Mucosa of stomach (tissue), 1 donor: Measurements from ENCODE around the gene GPC6.

Experiments
- H3K27me3 ChIP-seq: one replicate; pipeline ENCODE4 v1.7.0; 2013; ENCODE audit warnings: mild to moderate bottlenecking, low read length; ENCODE audit not compliant: control insufficient read depth, insufficient read depth
- H3K36me3 ChIP-seq: one replicate; pipeline ENCODE4 v1.7.0; 2013; ENCODE audit warnings: low read length; ENCODE audit not compliant: control insufficient read depth, insufficient read depth
- H3K4me1 ChIP-seq: one replicate; pipeline ENCODE4 v1.7.0; 2013; ENCODE audit warnings: mild to moderate bottlenecking, low read length; ENCODE audit not compliant: control insufficient read depth, insufficient read depth
- H3K4me3 ChIP-seq: one replicate; pipeline ENCODE4 v1.7.0; 2013; ENCODE audit warnings: low read length
- H3K9ac ChIP-seq: one replicate; pipeline ENCODE4 v1.7.0; 2013; ENCODE audit warnings: mild to moderate bottlenecking, low read length, moderate library complexity
- H3K9me3 ChIP-seq: one replicate; pipeline ENCODE4 v1.7.0; 2013; ENCODE audit warnings: mild to moderate bottlenecking, low read length, moderate library complexity; ENCODE audit not compliant: control insufficient read depth
- donor health status: Pancreatic carcinoma.

The GPC6 gene

DNA sequence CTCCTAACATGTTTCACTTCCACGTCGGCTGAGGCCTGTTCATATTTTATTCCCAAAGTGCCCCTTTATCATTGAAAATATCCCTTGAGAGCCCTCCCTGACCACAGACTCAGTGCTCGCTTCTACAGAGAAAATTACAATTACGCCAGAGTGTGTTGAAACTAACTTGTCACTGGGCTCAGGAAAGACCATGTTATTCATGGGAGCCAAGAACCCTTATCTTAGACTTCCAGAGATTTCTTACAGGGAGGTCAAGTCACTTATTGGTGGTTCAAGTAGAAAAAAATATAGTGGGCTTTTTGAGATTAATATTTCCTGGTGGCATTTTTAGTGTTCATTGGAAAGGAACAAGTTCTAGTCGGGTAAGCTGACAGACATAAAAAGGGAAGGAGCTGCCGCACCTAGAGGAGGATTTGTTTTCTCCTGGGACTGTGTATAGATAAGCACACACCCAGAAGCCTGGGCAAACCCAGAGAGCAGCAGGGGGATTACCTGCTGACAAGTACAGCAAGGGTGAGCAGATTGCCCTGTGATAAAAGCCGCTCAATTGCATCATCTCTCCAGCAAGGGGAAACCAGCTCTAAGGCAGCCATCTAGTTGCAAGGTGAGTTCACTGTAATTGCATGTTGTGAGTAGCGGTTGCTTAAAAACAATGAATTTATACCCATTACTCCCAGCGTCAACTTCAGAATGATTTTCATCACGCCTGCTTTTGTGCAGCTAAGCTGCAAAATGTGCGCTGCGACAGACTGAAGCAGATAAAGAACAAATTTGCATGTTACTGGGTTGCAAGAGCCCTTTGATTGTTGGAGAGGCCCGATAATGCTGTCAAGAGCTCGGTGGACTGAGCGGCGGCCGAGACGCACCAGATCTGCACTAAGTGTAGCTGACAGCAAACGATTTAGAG, 1206.7 kb downstream of the GPC6 start:
- Histone ChIP-seq H3K36me3 (no peaks in the 10 kb centered on the region), H3K9ac (no peak overlapping the region), H3K4me3 (no peak overlapping the region), H3K4me1 (peaks cover 11% of the 10 kb centered on the region), H3K9me3 (no peaks in the 10 kb centered on the region), H3K27me3 (no peaks in the 10 kb centered on the region)

DNA sequence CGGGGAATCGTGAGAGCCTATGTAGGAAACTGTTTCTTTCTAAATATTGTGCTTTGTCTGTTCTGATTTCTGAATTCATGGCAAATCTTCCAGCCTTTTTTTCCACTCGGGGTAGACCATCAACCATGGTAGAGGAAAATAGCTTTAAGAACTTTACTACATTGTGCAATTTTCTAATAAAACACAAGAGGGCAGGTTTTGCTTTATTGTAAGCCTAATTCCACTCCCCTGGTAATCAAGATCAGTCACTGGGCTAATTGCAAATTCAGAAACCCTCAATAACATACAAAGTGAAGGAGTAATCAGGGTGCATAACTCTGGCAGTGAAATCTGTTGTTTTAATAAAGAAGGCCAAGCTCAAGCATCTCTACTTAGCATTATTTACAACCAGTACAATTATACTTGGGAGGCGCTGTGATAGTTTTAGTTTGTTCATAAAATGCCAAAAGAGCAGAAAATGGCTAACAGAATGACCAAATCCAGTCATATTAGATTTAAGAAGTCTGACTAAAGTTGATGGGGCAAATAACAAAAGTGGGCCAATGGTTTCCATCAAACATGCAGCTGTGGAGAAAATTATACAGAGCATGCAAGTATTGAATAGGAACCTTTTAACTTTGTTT, 1209.1 kb downstream of the GPC6 start:
- H3K9me3 ChIP-seq: no peaks in the 10 kb centered on the region
- H3K36me3 ChIP-seq: no peaks in the 10 kb centered on the region
- no peaks in the 10 kb centered on the region for H3K27me3 ChIP-seq
- H3K4me3 ChIP-seq: no peak overlapping the region
- peaks cover 11% of the 10 kb centered on the region for H3K4me1 ChIP-seq
- H3K9ac ChIP-seq: no peak overlapping the region

DNA sequence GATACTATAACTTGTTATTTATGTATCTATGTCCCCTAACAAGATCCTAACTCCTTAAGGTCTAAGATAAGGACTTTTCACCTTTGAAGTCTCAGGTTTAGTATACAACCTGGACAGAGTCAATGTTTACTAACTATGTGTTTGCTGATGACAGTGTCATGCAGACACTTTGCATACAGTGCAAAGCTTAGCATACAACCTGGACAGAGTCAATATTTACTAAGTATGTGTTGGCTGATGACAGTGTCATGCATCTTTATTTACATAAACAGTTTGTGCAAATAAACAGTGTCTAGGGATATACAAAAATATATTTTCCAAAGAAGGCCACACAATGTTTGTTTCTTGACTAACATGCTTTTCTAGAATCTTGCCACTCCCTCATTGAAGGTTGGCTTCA, 1218.2 kb downstream of the GPC6 start:
- Histone ChIP-seq H3K36me3 (no peaks in the 10 kb centered on the region), H3K9ac (no peak overlapping the region), H3K9me3 (no peaks in the 10 kb centered on the region), H3K4me3 (no peak overlapping the region), H3K27me3 (no peaks in the 10 kb centered on the region), H3K4me1 (no peaks in the 10 kb centered on the region)

DNA sequence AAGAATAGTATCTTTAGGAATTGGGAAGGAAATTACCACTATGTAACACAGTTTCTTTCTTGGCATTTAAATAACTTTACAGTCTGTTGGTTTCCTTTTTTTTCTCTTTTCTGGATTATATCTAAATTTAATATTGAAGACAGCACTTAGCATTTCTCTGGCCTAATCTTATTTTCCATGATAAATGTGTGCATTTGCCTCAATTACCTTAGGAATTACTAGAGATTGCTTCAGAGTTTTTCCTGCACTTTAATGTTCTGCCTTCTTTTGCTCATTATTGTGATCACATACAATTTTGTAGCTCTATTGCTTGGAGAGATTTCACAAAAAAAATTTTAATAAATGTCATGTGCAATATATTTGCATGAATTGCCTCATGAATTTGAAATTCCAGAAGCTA, 1227.7 kb downstream of the GPC6 start:
- Histone ChIP-seq H3K4me3 (no peak overlapping the region), H3K9ac (no peak overlapping the region), H3K4me1 (no peaks in the 10 kb centered on the region), H3K9me3 (no peaks in the 10 kb centered on the region), H3K36me3 (no peaks in the 10 kb centered on the region), H3K27me3 (no peaks in the 10 kb centered on the region)

DNA sequence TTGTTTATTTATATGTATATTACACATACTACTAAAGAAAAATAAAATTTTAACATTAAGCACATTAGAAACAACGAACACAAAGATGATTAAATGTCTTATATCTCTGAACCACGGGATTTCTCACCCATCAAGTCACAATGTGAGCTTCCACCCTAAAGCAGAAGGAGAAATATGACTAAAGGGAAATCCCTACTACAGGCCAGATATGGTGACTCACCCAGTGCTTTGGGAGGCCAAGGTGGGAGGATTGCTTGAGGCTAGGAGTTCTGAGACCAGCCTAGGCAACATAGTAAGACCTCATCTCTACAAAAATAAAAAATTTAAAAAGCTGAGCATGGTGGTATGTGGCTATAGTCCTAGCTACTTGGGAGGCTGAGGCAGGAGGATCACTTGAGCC, 1228.3 kb downstream of the GPC6 start:
- H3K9ac ChIP-seq: no peak overlapping the region
- H3K36me3 ChIP-seq: no peaks in the 10 kb centered on the region
- no peaks in the 10 kb centered on the region for H3K27me3 ChIP-seq
- H3K4me3 ChIP-seq: no peak overlapping the region
- H3K9me3 ChIP-seq: no peaks in the 10 kb centered on the region
- no peaks in the 10 kb centered on the region for H3K4me1 ChIP-seq

DNA sequence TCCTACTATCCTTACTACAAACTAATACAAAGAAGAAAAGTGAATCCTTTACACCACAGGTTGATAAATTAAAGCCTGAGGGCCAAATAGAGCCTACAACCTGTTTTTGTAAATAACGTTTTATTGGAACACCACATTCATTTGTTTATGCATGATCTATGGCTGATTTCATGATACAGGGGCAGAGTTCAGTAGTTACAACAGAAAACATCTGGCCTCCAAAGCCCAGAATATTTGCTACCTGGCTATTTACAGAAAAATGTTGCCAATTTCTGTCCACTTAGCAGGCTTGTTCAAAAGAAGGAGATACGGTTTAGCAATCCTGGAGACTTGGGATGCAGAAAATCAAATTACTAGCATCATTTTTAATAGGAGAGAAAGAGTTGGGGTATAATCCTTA, 1228.8 kb downstream of the GPC6 start:
- Histone ChIP-seq H3K9ac (no peak overlapping the region), H3K4me3 (no peak overlapping the region), H3K4me1 (no peaks in the 10 kb centered on the region), H3K36me3 (no peaks in the 10 kb centered on the region), H3K9me3 (no peaks in the 10 kb centered on the region), H3K27me3 (no peaks in the 10 kb centered on the region)
